IMR-90 (cell line): Measurements from ENCODE around the gene PXN. TPM values are rescaled to one million over a fixed set of nuclear protein-coding genes. Genes with fewer than 3 reads are reported as not detected.
"Not testable (repeated sequence)": the region's sequence is repeated elsewhere in the genome, so short reads cannot be mapped to it uniquely, and the experiment has no call there.

Experiments
- ATAC-seq: fragments of 200-7000 bp; cut with Tn5 transposase; 2 replicates; pipeline ENCODE4 v1.9.1; 2020; ENCODE audit warnings: low read depth, mild to moderate bottlenecking, moderate library complexity
- BruUV-seq: library from RNA; stranded (reverse); fragments of 400-500 nt; replicated peaks from 2 replicates; lab custom pipeline; 2021; lab: Mats Ljungman, UMichigan
- CTCF ChIA-PET: fragments of 300-600 bp; formaldehyde crosslinking; extraction: SDS; loops from one replicate; lab custom pipeline; 2021; ENCODE audit warnings: antibody characterized with exemption; lab: Yijun Ruan, JAX
- POLR2A ChIA-PET: fragments of 300-600 bp; sonication (Branson Sonifier 250); formaldehyde crosslinking; loops from one replicate; lab custom pipeline; 2022; ENCODE audit warnings: antibody characterized with exemption; ENCODE audit not compliant: unreplicated experiment; lab: Charles Lee
- DNase-seq: peaks from one replicate; pipeline ENCODE4 v3.0.0; 2013
- H2AFZ ChIP-seq: replicated peaks from 2 replicates; pipeline ENCODE3; 2013; ENCODE audit warnings: low read length, mild to moderate bottlenecking; ENCODE audit not compliant: poor library complexity
- H2AK5ac ChIP-seq: 2 replicates; pipeline ENCODE4 v1.6.1; 2013; ENCODE audit warnings: low read depth, low read length, inconsistent platforms
- H2AK9ac ChIP-seq: replicated peaks from 2 replicates; pipeline ENCODE3; 2013; ENCODE audit warnings: mild to moderate bottlenecking, low read depth, low read length, moderate library complexity; ENCODE audit not compliant: poor library complexity
- H2BK120ac ChIP-seq: 2 replicates; pipeline ENCODE4 v1.6.1; 2013; ENCODE audit warnings: low read depth, low read length, inconsistent platforms
- H2BK15ac ChIP-seq: 3 replicates; pipeline ENCODE4 v1.6.1; 2013; ENCODE audit warnings: low read depth, low read length, inconsistent platforms
- H2BK20ac ChIP-seq: 2 replicates; pipeline ENCODE4 v1.6.1; 2013; ENCODE audit warnings: low read depth, mild to moderate bottlenecking, inconsistent platforms, low read length, moderate library complexity
- H2BK5ac ChIP-seq: 2 replicates; pipeline ENCODE4 v1.6.1; 2013; ENCODE audit warnings: mild to moderate bottlenecking, low read depth, low read length, inconsistent platforms; ENCODE audit not compliant: poor library complexity, severe bottlenecking
- H3K14ac ChIP-seq: replicated peaks from 2 replicates; pipeline ENCODE4 v1.6.1; 2013; ENCODE audit warnings: low read depth, low read length, inconsistent platforms
- H3K18ac ChIP-seq: 2 replicates; pipeline ENCODE4 v1.6.1; 2013; ENCODE audit warnings: low read depth, low read length, control low read depth
- H3K23ac ChIP-seq: 2 replicates; pipeline ENCODE4 v1.6.1; 2013; ENCODE audit warnings: low read depth, low read length, inconsistent platforms
- H3K27ac ChIP-seq: 2 replicates; pipeline ENCODE4 v1.5.1; 2013; ENCODE audit warnings: mild to moderate bottlenecking, control low read depth, low read length; ENCODE audit not compliant: insufficient read depth
- H3K27me3 ChIP-seq: 2 replicates; pipeline ENCODE4 v1.6.1; 2013; ENCODE audit warnings: low read length; ENCODE audit not compliant: control insufficient read depth, insufficient read depth
- H3K36me3 ChIP-seq: 2 replicates; pipeline ENCODE4 v1.6.1; 2013; ENCODE audit warnings: low read length, mixed read lengths; ENCODE audit not compliant: control insufficient read depth, insufficient read depth
- H3K4ac ChIP-seq: 2 replicates; pipeline ENCODE4 v1.6.1; 2013; ENCODE audit warnings: low read depth, low read length, inconsistent platforms
- H3K4me1 ChIP-seq: 2 replicates; pipeline ENCODE4 v1.6.1; 2013; ENCODE audit warnings: low read length, mixed read lengths; ENCODE audit not compliant: control insufficient read depth, insufficient read depth
- H3K4me2 ChIP-seq: 2 replicates; pipeline ENCODE4 v1.6.1; 2013; ENCODE audit warnings: low read depth, mild to moderate bottlenecking, control low read depth, low read length, moderate library complexity
- H3K4me3 ChIP-seq: 2 replicates; pipeline ENCODE4 v1.5.1; 2013; ENCODE audit warnings: low read depth, mild to moderate bottlenecking, control low read depth, low read length, moderate library complexity; ENCODE audit not compliant: insufficient read depth
- H3K56ac ChIP-seq: 2 replicates; pipeline ENCODE4 v1.6.1; 2013; ENCODE audit warnings: low read length, inconsistent platforms; ENCODE audit not compliant: insufficient read depth; ENCODE audit errors: extremely low read depth
- H3K79me1 ChIP-seq, 2 experiments: 2 replicates each; pipeline ENCODE4 v1.6.1; 2013; ENCODE audit warnings: low read length in 2 of 2, inconsistent platforms in 1 of 2, low read depth in 1 of 2
- H3K9ac ChIP-seq: 2 replicates; pipeline ENCODE4 v1.6.1; 2013; ENCODE audit warnings: low read depth, low read length, control low read depth
- H3K9me1 ChIP-seq: 2 replicates; pipeline ENCODE4 v1.6.1; 2013; ENCODE audit warnings: low read length, inconsistent platforms; ENCODE audit not compliant: insufficient read depth
- H3K9me3 ChIP-seq: 2 replicates; pipeline ENCODE4 v1.6.1; 2013; ENCODE audit warnings: low read length; ENCODE audit not compliant: control insufficient read depth, insufficient read depth
- H4K20me1 ChIP-seq: 2 replicates; pipeline ENCODE4 v1.6.1; 2013; ENCODE audit warnings: low read length, inconsistent platforms; ENCODE audit not compliant: insufficient read depth
- H4K5ac ChIP-seq: 2 replicates; pipeline ENCODE4 v1.6.1; 2013; ENCODE audit warnings: mild to moderate bottlenecking, low read depth, low read length, control low read depth
- H4K8ac ChIP-seq, 2 experiments: 2 replicates each; pipeline ENCODE4 v1.6.1; 2013; ENCODE audit warnings: low read depth in 2 of 2, low read length in 2 of 2, control low read depth in 1 of 2, inconsistent platforms in 1 of 2
- H4K91ac ChIP-seq: 2 replicates; pipeline ENCODE4 v1.6.1; 2013; ENCODE audit warnings: low read depth, low read length, inconsistent platforms; ENCODE audit not compliant: insufficient read depth
- WGBS, 2 experiments: methylation state at CpG; one replicate each; pipeline versions ENCODE4 v1.1.5 to v1.1.7; 2013; ENCODE audit warnings: missing lambda C conversion rate in 2 of 2; ENCODE audit not compliant: insufficient read length in 1 of 2; ENCODE audit errors: extremely low coverage in 2 of 2; 5-methylcytosine and 5-hydroxymethylcytosine counted together
- dilution Hi-C: fragments of 300-500 bp; cut with HindIII; formaldehyde crosslinking; loops from one replicate; pipeline ENCODE4 v1.14.3; 2018; ENCODE audit warnings: low sequenced_read_pairs; ENCODE audit not compliant: unreplicated experiment
- in situ Hi-C: fragments of 300-500 bp; cut with MboI; formaldehyde crosslinking; loops from 3 replicates; pipeline ENCODE4 v1.14.3; 2019; ENCODE audit warnings: low sequenced_read_pairs, inconsistent platforms, mixed read lengths
- intact Hi-C: fragments of 100-400 bp; cut with micrococcal nuclease; formaldehyde crosslinking; loops from 2 replicates; pipeline ENCODE4 v1.10.0; 2022
- polyA plus RNA-seq, 3 experiments: library from polyadenylated mRNA; depleted of rRNA; stranded (reverse); fragments of >200 nt; gene quantifications; 2 replicates each; pipeline ENCODE4 v1.2.3, GENCODE V29; 2012; ENCODE audit warnings: low replicate concordance in 1 of 3
- total RNA-seq: library from RNA; depleted of rRNA; stranded (reverse); fragments of >200 nt; gene quantifications from 2 replicates; pipeline ENCODE4 v1.2.3, GENCODE V29; 2012

PXN gene
- total and polyA plus RNA-seq, 2 of the 4 experiments (the other 2 are of a cell fraction): 46.6 to 134 TPM

GRCh38 chr12:120236809-120237208, 28.7 kb downstream of the PXN start:
- peak overlapping the region; percentile 89; the same call in 1 of the 2 replicates for H2AK5ac ChIP-seq
- H2AK9ac ChIP-seq, H4K5ac ChIP-seq, H3K18ac ChIP-seq, H3K27me3 ChIP-seq, H3K9me3 ChIP-seq, BruUV-seq, H2BK15ac ChIP-seq, DNase-seq, in situ Hi-C loops, H3K9ac ChIP-seq, H3K56ac ChIP-seq, H3K36me3 ChIP-seq, ATAC-seq, H3K4me2 ChIP-seq, dilution Hi-C loops, H3K4me3 ChIP-seq, H2BK20ac ChIP-seq, intact Hi-C loops, H2AFZ ChIP-seq: not testable (repeated sequence)
- WGBS, 2 experiments: no CpG with 5 or more reads among the region's 3 CpGs
- peak overlapping the region; percentile 84 for H2BK5ac ChIP-seq
- peaks cover 11 to 83% of the 10 kb centered on the region in 2 experiments; a peak in 3 of 4 replicates for H3K79me1 ChIP-seq
- peak overlapping the region; percentile 62; the same call in 1 of the 2 replicates for H4K91ac ChIP-seq
- H2BK120ac ChIP-seq: peak overlapping the region; percentile 30; the same call in 1 of the 2 replicates
- peak overlapping the region; percentile 74; the same call in 1 of the 2 replicates for H3K14ac ChIP-seq
- H3K4ac ChIP-seq: peak overlapping the region; percentile 73
- POLR2A ChIA-PET: interaction anchor here (0.8 to 0.9 kb wide), 2 partner anchors 8 to 21 kb away, joined by 4 to 5 read pairs; no protein-coding TSS in a partner anchor
- CTCF ChIA-PET: interaction anchor here (2.0 to 2.8 kb wide), 3 partner anchors 8 to 27 kb away, joined by 8 to 14 read pairs (median 10); no protein-coding TSS in a partner anchor
- H4K8ac ChIP-seq: peak overlapping the region in 1 of 2 experiments; percentile 69; a peak in 2 of 4 replicates
- peak overlapping the region; percentile 50; the same call in 1 of the 2 replicates for H3K23ac ChIP-seq
- H3K9me1 ChIP-seq: peaks cover 61% of the 10 kb centered on the region
- peaks cover 67% of the 10 kb centered on the region for H3K4me1 ChIP-seq
- peak overlapping the region; percentile 48; the same call in 1 of the 2 replicates for H3K27ac ChIP-seq
- H4K20me1 ChIP-seq: peaks cover 40% of the 10 kb centered on the region
